Measurements from ENCODE around the gene ECT2.
"Not testable (repeated sequence)": the region's sequence is repeated elsewhere in the genome, so short reads cannot be mapped to it uniquely, and the experiment has no call there.

ECT2 gene

GRCh38 chr3:172800156-172800555 lies 49.6 kb downstream of the ECT2 start:
- H3K27ac ChIP-seq: no peak overlapping the region
- no peak for DNase-seq (ENCODE audit: low read depth, low spot score)

DNA sequence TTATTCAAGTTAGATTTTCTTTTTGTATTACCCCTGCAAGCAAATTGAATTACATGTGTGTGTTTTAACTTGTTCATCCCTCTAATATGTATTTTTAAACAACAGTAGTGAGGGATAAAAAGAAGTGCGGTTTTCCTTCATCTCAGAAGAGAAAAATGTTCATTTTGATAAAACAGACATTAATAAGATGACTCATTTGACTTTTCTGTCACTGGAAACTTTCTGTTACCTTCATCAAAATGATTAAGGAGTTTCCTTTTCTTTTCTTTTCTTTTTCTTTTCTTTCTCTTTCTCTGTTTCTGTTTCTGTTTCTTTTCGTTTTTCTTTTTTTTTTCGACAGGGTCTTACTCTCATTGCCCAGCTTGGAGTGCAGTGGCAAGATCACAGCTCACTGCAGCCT lies 53.0 kb downstream of the ECT2 start:
- H3K27ac ChIP-seq: no peak overlapping the region
- DNase-seq (ENCODE audit: low read depth, low spot score): no peak

GRCh38 chr3:172804323-172804722 lies 53.8 kb downstream of the ECT2 start:
- no peak overlapping the region for H3K27ac ChIP-seq
- DNase-seq (ENCODE audit: low read depth, low spot score): no peak

DNA sequence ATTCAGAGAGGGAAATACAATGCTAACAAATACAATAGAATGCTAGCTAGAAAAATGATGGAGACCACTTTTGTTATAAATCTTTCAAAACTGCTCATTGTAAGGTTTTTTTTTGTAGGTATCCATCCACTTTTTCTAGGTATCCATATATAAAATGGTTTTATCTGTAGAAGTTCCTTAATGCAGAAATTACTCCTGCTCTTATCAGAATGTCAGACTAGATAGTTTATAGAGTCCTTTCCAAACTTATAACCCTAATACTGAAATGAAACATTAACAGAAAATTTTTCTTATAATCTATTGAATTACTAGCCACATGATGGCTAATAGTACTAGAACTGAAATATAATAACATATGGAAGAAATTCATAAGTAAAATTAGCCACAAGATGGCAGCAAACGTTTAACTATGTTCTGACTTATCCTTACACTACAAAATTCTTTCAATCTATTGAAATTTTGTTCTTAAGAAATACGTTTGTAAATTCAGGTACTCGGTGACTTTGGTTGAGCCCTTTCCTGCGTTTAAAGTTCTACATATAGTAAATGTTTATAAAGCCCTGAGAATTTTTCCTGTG lies 58.5 kb downstream of the ECT2 start:
- no peak overlapping the region for H3K27ac ChIP-seq
- DNase-seq (ENCODE audit: low read depth, low spot score): no peak

DNA sequence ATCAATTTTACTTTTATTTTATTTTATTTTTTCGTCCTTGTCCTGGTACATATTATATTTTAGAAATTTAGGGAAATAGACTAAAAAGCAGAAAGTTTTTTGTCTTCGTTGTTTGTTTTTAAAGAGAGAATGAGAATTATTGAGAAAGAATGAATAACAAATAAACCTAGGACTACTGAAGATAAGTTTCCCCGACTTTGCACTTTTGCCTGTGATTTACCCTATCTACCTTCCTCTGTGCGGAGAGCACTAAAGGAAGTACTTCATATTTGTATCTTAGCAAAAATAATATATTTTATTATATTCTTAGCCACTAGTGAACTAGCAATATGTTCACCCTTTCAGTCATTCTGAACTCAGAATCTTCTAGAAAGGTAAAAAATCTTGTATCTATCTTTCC lies 60.6 kb downstream of the ECT2 start:
- H3K27ac ChIP-seq: no peak overlapping the region
- DNase-seq (ENCODE audit: low read depth, low spot score): no peak

- H3K27ac ChIP-seq: no peak overlapping the region
- DNase-seq (ENCODE audit: low read depth, low spot score): no peak
Observed at GRCh38 chr3:172813462-172813861, 62.9 kb downstream of the ECT2 start.

DNA sequence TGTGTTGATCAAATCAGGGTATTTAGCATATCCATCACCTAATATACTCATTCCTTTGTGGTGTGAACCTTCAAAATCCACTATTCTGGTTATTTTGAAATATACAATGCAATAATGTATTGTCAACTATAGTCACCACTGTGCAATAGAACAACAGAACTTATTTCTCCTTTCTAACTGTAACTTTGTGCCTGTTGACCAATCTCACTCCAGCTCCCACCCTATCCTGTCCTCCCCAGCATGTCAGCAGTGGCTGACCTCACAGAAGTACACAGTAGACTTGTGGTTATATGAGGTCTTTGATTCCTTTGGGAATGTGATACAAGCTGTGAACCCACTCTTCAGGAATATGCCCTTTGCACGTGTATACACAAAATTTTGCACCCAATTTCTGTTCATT lies 64.2 kb downstream of the ECT2 start:
- H3K27ac ChIP-seq: no peak overlapping the region
- no peak for DNase-seq (ENCODE audit: low read depth, low spot score)

DNA sequence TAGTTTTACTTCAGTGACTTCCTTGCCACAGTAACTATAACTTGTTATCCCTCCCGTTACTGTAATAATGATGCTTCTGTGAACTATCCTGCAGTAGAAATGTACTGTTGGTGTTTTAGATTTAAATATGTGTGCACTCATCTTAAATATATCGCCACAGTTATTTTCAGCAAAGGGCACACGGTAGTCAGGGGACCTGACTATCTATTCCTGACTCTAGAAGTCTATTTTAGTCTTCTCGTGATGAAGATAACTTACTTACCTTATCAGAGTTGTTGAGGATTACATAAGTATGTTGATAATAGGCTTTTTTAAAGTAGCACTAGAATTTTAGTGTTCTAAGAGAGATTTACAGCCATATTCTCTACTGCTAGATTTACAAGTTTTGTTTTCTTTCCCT lies 65.3 kb downstream of the ECT2 start:
- DNase-seq (ENCODE audit: low read depth, low spot score): no peak

GRCh38 chr3:172816281-172816680 lies 65.8 kb downstream of the ECT2 start:
- no peak overlapping the region for H3K27ac ChIP-seq

More for the DNA sequence above, 65.3 kb downstream of the ECT2 start:
- no peak overlapping the region for H3K27ac ChIP-seq

GRCh38 chr3:172816968-172817367 lies 66.4 kb downstream of the ECT2 start:
- H3K27ac ChIP-seq: no peak overlapping the region
- no peak for DNase-seq (ENCODE audit: low read depth, low spot score)

More at GRCh38 chr3:172816281-172816680, 65.8 kb downstream of the ECT2 start:
- DNase-seq (ENCODE audit: low read depth, low spot score): no peak

GRCh38 chr3:172820492-172820891 lies 70.0 kb downstream of the ECT2 start:
- no peak overlapping the region for H3K27ac ChIP-seq
- DNase-seq (ENCODE audit: low read depth, low spot score): no peak

GRCh38 chr3:172824229-172824628 lies 73.7 kb downstream of the ECT2 start:
- no peak for DNase-seq (ENCODE audit: low read depth, low spot score)
- H3K27ac ChIP-seq: no peak overlapping the region

DNA sequence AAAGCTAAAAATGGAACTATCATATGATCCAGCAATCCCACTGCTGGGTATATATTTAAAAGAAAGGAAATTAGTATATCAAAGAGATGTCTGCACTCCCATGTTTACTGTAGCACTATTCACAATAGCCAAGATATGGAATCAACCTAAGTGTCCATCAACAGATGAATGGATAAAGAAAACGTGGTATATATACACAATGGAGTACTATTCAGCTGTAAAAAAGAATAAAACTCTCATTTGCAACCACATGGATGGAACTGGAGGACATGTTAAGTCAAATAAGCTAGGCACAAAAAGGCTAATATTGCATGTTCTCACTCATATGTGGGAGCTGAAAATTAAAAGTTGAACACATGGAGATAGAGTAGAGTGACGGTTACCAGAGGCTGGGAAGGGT lies 76.7 kb downstream of the ECT2 start:
- not testable (repeated sequence) for H3K27ac ChIP-seq

GRCh38 chr3:172832983-172833382 lies 82.5 kb downstream of the ECT2 start:
- H3K27ac ChIP-seq: no peak overlapping the region

More for the DNA sequence above, 76.7 kb downstream of the ECT2 start:
- not testable (repeated sequence) for DNase-seq (ENCODE audit: low read depth, low spot score)

DNA sequence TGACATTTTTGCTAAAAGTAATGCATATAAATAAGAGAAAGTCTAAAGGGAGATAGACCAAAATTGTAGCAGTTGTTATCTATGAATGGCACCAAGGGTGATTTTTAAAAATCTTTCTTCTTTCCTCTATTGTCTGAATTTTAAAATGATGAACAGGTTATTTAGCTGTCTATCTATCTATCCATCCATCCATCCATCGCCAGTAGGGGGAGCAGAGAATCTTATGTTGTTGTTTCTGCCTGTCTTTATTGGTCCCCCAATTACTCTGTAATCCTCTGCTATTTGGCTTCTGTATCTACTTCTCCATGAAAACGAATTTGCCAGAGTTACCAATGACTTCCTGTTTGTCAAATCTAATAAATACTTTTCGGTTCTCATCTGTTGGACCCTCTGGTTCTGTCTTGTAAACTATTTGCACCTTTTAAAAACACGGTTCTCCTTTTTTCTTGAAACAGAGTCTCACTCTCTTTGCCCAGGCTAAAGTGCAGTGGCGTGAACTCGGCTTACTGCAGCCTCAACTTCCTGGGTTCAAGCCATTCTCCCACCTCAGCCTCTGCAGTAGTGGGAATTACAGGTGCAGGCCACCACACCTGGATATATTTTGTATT lies 86.0 kb downstream of the ECT2 start:
- no peak for DNase-seq (ENCODE audit: low read depth, low spot score)
- no peak overlapping the region for H3K27ac ChIP-seq

More at GRCh38 chr3:172832983-172833382, 82.5 kb downstream of the ECT2 start:
- DNase-seq (ENCODE audit: low read depth, low spot score): no peak

- H3K27ac ChIP-seq: no peak overlapping the region
- no peak for DNase-seq (ENCODE audit: low read depth, low spot score)
Observed at GRCh38 chr3:172839679-172840078, 89.2 kb downstream of the ECT2 start.

DNA sequence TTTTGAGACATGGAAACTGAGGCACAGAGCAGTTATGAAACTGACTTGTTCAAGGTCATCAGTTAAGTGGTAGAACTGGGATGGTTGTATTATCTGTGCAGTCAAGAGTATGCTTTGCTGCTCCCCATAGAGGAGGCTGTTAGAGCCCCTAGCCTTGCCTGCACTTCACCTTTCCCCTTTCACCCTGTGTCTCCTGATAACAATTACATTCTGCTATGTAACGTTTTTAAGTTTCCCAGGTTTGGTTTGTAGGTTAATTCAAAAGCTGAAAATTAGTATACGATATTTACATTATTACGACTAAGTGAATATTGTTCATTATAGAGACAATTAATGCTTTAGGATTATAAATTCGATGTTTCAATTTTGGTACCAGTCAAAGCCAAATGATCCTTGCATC lies 89.9 kb downstream of the ECT2 start:
- no peak for DNase-seq (ENCODE audit: low read depth, low spot score)
- no peak overlapping the region for H3K27ac ChIP-seq

DNA sequence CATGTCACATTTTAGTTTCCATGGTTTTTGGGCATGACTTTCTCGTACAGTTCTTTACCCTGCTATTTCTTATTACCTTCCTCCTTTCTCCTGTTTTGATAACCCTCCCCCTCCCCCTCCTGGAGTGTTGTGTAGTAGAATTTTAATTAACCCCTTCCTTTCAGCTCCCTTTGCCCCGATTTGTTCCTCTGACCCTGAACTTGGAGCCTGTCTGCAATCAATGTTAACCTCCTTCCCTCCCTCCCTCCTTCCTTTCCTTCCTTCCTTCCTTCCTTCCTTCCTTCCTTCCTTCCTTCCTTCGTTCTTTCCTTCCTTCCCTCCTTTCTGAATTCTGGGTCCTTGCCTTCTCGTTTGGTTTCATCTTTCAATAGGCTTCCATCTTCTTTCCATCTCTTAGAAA lies 90.4 kb downstream of the ECT2 start:
- no peak overlapping the region for H3K27ac ChIP-seq
- DNase-seq (ENCODE audit: low read depth, low spot score): no peak

DNA sequence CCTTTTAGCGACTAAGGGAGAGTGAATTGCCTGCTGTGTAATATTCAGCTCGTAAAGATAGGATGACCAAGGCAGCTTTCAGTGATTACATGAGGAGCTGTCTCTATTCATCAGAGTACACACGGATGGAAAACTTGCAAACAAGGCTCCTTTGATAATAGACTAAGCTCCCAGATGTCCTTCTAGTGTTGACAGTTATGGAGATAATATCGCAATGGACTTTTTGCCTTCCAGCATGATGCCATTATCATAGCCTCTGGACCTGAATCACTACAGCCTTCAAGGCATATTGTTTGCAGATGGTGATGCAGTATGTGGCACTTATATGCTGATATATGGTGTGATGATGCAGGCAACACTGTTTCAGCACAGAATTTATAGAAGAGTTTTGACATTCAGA lies 93.9 kb downstream of the ECT2 start:
- DNase-seq (ENCODE audit: low read depth, low spot score): no peak
- no peak overlapping the region for H3K27ac ChIP-seq

- DNase-seq (ENCODE audit: low read depth, low spot score): no peak
- no peak overlapping the region for H3K27ac ChIP-seq
Observed at GRCh38 chr3:172846103-172846561, 95.6 kb downstream of the ECT2 start.

DNA sequence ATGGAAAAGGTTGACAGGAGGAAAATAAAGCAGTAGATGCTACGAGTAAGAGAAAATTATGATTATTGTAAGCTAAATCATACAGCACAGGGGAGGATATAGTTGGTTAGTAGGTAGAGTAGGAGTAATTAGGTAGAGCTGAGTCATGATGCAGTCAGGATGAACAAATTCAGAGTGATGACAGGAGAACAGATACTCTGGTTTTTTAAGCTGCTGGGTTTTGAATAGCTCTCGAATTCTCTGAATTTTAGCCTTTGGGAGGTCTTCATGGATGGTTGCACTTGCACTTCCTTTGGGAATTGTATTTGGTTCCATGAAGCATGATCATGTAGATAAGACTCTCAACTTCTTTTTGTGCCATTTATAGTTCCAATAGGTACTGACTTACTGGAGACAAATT lies 96.2 kb downstream of the ECT2 start:
- H3K27ac ChIP-seq: no peak overlapping the region
- no peak for DNase-seq (ENCODE audit: low read depth, low spot score)

- no peak for DNase-seq (ENCODE audit: low read depth, low spot score)
- H3K27ac ChIP-seq: no peak overlapping the region
Observed at GRCh38 chr3:172847292-172847691, 96.8 kb downstream of the ECT2 start.
